ENCODE data around the gene TBC1D1.

DNA sequence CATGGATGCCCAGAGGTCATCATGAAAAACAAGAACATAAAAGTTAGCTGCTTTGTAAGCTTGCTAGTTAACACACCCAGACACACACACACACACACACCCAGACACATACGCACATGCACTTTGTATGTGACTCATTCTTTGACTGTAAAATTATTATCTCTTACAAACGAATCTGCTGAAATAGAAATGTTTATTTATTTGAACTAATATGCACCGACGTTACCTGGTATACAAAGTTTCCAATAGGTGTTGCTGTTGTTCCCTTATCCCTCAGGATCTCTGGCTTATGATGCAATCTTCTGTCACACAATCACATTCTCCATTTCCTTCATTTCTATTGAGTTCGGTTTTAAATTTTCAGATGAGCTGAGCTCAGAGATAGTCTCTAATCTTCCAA is 278.6 kb downstream of the TBC1D1 start:
- TF ChIP-seq POLR2A (IDR thresholded peaks at IDR 0.05) = no peak
- TF ChIP-seq, protein P1, sequence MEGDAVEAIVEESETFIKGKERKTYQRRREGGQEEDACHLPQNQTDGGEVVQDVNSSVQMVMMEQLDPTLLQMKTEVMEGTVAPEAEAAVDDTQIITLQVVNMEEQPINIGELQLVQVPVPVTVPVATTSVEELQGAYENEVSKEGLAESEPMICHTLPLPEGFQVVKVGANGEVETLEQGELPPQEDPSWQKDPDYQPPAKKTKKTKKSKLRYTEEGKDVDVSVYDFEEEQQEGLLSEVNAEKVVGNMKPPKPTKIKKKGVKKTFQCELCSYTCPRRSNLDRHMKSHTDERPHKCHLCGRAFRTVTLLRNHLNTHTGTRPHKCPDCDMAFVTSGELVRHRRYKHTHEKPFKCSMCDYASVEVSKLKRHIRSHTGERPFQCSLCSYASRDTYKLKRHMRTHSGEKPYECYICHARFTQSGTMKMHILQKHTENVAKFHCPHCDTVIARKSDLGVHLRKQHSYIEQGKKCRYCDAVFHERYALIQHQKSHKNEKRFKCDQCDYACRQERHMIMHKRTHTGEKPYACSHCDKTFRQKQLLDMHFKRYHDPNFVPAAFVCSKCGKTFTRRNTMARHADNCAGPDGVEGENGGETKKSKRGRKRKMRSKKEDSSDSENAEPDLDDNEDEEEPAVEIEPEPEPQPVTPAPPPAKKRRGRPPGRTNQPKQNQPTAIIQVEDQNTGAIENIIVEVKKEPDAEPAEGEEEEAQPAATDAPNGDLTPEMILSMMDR (IDR thresholded peaks at IDR 0.05) = peak in 3 of 6 experiments; percentile 21 to 45 (median 43)
